ENCODE measurements around the gene SEC14L2.

DNA sequence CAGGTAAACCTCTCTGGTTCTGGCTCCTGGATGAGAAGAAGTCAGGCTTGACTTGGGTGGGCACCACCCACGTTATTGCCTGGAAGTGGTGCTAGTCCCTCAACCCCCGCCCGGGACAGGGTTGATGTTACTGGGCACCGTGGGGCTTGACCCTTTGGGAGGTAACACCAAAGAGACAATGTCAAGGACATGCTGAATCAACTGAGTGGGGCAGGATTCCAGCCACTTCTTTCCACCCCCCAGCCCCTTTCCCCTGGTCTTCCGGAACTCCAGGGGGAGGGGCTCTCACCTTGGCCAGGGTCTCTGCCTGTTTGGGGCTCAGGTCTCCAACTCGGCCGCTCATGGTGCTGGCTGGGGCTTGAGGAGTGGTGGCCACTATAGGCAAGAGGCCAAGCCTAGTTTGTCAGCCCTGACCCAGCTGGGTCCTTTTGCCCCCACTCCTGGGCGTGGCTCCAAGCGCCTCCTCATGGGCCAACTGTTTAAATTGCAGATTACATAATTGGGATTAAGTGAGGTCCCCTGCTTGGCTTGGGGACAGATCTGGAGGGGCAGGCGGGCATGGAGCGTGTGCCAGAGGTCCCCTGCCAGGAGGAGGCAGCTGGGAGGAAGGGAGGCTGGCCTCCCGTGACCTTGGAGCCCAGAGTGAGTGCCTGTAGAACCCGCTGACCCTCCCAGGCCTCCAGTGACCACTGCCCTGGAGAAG, 74.9 kb downstream of the SEC14L2 start, which contains the start of gene SEC14L3:
- TF ChIP-seq, protein P1, sequence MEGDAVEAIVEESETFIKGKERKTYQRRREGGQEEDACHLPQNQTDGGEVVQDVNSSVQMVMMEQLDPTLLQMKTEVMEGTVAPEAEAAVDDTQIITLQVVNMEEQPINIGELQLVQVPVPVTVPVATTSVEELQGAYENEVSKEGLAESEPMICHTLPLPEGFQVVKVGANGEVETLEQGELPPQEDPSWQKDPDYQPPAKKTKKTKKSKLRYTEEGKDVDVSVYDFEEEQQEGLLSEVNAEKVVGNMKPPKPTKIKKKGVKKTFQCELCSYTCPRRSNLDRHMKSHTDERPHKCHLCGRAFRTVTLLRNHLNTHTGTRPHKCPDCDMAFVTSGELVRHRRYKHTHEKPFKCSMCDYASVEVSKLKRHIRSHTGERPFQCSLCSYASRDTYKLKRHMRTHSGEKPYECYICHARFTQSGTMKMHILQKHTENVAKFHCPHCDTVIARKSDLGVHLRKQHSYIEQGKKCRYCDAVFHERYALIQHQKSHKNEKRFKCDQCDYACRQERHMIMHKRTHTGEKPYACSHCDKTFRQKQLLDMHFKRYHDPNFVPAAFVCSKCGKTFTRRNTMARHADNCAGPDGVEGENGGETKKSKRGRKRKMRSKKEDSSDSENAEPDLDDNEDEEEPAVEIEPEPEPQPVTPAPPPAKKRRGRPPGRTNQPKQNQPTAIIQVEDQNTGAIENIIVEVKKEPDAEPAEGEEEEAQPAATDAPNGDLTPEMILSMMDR (conservative IDR thresholded peaks at IDR 0.05; ENCODE audit: low read depth in 2 of 2) = no peak
- TF ChIP-seq POLR2AphosphoS5 (IDR thresholded peaks at IDR 0.05; ENCODE audit: low read depth) (no peak), EZH2 (IDR thresholded peaks at IDR 0.05; ENCODE audit: low read depth, unreplicated experiment) (no peak), EZH2phosphoT487 (IDR thresholded peaks at IDR 0.05; ENCODE audit: unreplicated experiment) (no peak)
- TF ChIP-seq, protein P2, sequence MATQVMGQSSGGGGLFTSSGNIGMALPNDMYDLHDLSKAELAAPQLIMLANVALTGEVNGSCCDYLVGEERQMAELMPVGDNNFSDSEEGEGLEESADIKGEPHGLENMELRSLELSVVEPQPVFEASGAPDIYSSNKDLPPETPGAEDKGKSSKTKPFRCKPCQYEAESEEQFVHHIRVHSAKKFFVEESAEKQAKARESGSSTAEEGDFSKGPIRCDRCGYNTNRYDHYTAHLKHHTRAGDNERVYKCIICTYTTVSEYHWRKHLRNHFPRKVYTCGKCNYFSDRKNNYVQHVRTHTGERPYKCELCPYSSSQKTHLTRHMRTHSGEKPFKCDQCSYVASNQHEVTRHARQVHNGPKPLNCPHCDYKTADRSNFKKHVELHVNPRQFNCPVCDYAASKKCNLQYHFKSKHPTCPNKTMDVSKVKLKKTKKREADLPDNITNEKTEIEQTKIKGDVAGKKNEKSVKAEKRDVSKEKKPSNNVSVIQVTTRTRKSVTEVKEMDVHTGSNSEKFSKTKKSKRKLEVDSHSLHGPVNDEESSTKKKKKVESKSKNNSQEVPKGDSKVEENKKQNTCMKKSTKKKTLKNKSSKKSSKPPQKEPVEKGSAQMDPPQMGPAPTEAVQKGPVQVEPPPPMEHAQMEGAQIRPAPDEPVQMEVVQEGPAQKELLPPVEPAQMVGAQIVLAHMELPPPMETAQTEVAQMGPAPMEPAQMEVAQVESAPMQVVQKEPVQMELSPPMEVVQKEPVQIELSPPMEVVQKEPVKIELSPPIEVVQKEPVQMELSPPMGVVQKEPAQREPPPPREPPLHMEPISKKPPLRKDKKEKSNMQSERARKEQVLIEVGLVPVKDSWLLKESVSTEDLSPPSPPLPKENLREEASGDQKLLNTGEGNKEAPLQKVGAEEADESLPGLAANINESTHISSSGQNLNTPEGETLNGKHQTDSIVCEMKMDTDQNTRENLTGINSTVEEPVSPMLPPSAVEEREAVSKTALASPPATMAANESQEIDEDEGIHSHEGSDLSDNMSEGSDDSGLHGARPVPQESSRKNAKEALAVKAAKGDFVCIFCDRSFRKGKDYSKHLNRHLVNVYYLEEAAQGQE (IDR thresholded peaks at IDR 0.05; ENCODE audit: unreplicated experiment) = no peak
